Measurements from ENCODE around the gene CYTH1.

- TF ChIP-seq POLR2A (IDR thresholded peaks at IDR 0.05) = no peak
- TF ChIP-seq CTCF (IDR thresholded peaks at IDR 0.05) = no peak
- TF ChIP-seq EP300 (IDR thresholded peaks at IDR 0.05; ENCODE audit: low read depth) = no peak
Measured at GRCh38 chr17:78696016-78696982, 85.8 kb downstream of the CYTH1 start.
